ENCODE results near the gene RPL35. TPM values are rescaled to one million over a fixed set of nuclear protein-coding genes. Genes with fewer than 3 reads are reported as not detected.

The RPL35 gene
- total RNA-seq, 1 donor from 2014 or later: 794 TPM

DNA sequence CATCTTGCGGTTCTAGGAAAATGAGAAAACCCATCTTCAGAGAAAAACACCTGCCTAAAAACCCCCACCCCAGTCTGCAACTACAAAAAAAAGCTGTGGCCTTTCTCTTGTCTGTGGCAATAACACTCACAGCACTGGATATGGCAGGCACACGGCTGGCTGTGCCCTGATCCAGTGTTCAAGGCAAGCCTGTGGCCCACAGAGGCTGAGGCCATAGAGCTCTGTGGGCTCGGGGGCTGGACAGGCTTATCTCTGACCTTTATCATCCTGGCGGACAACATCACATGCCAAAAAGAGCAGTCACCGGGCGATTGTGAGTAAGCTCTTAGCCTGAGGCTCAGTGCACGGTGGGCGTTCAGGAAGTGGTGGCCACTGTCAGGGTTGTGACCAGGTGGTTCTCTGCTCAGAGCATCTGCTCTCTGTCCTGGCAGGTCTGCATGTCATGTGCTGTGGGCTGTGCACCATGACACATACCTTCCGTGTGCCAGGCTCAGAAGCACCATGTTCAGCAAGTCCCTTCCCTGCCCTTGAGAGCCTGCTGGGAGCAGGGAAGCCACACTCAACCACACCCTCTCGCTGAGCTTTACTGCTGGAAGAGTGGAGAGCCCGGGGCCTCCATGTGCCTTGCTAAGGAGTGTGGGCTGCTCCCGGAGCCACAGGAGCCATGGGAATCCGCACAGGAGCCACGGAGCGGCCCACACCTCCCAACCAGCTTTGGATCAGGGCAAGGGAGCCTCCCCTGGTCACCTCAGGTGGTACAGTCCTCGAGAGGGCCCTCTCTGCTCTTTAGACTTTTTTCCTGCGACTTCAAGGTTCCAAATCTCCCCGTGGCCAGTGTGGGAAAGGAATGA is 43.1 kb downstream of the RPL35 start:
- TF ChIP-seq, protein P1, sequence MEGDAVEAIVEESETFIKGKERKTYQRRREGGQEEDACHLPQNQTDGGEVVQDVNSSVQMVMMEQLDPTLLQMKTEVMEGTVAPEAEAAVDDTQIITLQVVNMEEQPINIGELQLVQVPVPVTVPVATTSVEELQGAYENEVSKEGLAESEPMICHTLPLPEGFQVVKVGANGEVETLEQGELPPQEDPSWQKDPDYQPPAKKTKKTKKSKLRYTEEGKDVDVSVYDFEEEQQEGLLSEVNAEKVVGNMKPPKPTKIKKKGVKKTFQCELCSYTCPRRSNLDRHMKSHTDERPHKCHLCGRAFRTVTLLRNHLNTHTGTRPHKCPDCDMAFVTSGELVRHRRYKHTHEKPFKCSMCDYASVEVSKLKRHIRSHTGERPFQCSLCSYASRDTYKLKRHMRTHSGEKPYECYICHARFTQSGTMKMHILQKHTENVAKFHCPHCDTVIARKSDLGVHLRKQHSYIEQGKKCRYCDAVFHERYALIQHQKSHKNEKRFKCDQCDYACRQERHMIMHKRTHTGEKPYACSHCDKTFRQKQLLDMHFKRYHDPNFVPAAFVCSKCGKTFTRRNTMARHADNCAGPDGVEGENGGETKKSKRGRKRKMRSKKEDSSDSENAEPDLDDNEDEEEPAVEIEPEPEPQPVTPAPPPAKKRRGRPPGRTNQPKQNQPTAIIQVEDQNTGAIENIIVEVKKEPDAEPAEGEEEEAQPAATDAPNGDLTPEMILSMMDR (IDR thresholded peaks at IDR 0.05): no peak
- ATAC-seq (peak; percentile 66), DNase-seq (no peak)
- Histone ChIP-seq H3K9me3 (no peaks in the 10 kb centered on the region), H3K4me1 (no peaks in the 10 kb centered on the region), H3K4me3 (no peak overlapping the region), H3K27me3 (no peaks in the 10 kb centered on the region), H3K27ac (no peak overlapping the region), H3K36me3 (no peaks in the 10 kb centered on the region)
- intact Hi-C loops (cut with DNase I): no loop called here

DNA sequence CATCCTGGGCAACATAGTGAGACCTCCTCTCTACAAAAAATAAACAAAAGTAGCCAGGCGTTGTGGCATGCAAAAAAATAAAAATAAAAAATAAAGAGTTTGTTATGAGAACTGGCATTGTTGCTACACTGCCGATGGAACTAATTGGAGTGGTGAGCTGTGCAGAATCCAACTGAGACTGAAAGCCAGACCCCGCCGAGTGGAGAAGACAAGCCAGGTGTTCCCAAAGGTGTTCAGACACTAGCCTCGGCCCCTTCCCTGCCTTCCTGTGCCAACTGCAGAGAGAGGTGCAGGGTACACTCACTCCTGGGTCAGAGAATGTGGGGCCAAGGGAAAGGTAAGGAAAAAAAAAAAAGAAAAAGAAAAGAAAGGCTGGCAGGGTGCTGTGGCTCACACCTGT is 46.2 kb downstream of the RPL35 start:
- Histone ChIP-seq H3K36me3 (no peaks in the 10 kb centered on the region), H3K9me3 (no peaks in the 10 kb centered on the region), H3K27me3 (no peaks in the 10 kb centered on the region), H3K27ac (no peak overlapping the region), H3K4me3 (no peak overlapping the region), H3K4me1 (no peaks in the 10 kb centered on the region)
- no peak for ATAC-seq
- intact Hi-C loops (cut with DNase I): no loop called here
- DNase-seq: no peak
- TF ChIP-seq, protein P1 (IDR thresholded peaks at IDR 0.05): no peak

DNA sequence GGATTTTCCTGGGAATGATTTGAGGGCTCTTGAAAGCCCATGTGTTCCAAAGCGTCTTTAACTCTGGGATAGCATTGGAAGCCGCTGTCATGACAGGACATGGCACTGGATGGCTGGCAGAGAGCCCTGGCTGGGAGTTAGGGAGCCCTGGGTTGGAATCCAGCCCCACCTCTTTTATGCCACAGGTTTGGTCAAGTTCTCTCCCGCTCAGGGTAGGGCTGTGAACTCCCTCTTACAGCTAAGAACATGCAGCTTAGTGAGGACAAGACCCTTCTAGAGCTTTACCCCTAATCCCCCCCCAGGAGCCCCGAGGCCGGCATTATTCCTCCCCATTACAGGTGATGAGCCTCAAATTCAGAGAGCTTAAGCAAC is 47.6 kb downstream of the RPL35 start:
- no peak overlapping the region for H3K4me3 ChIP-seq
- intact Hi-C loops (cut with DNase I): no loop called here
- H3K9me3 ChIP-seq: no peaks in the 10 kb centered on the region
- no peaks in the 10 kb centered on the region for H3K36me3 ChIP-seq
- H3K27me3 ChIP-seq: no peaks in the 10 kb centered on the region
- no peaks in the 10 kb centered on the region for H3K4me1 ChIP-seq
- TF ChIP-seq, protein P1 (IDR thresholded peaks at IDR 0.05): no peak
- ATAC-seq (no peak), DNase-seq (no peak)
- no peak overlapping the region for H3K27ac ChIP-seq

GRCh38 chr9:124813501-124814163 is 48.1 kb downstream of the RPL35 start:
- H3K36me3 ChIP-seq: no peaks in the 10 kb centered on the region
- H3K4me3 ChIP-seq: no peak overlapping the region
- DNase-seq (no peak), ATAC-seq (no peak)
- H3K27ac ChIP-seq: no peak overlapping the region
- no peaks in the 10 kb centered on the region for H3K4me1 ChIP-seq
- H3K9me3 ChIP-seq: no peaks in the 10 kb centered on the region
- no peaks in the 10 kb centered on the region for H3K27me3 ChIP-seq
- intact Hi-C loops (cut with DNase I): no loop called here
- TF ChIP-seq, protein P1 (IDR thresholded peaks at IDR 0.05): no peak

GRCh38 chr9:124813041-124813440 is 48.7 kb downstream of the RPL35 start:
- Histone ChIP-seq H3K9me3 (no peaks in the 10 kb centered on the region), H3K4me3 (no peak overlapping the region), H3K27me3 (no peaks in the 10 kb centered on the region), H3K27ac (no peak overlapping the region), H3K36me3 (no peaks in the 10 kb centered on the region), H3K4me1 (no peaks in the 10 kb centered on the region)
- intact Hi-C loops (cut with DNase I): no loop called here
- ATAC-seq (no peak), DNase-seq (no peak)
- TF ChIP-seq, protein P1 (IDR thresholded peaks at IDR 0.05): no peak
